Activated naive CD4-positive, alpha-beta T cell (primary cell): Measurements from ENCODE around the gene NTNG1.

ENCODE experiments used
- DNase-seq, 4 experiments: peaks; one replicate each; lab custom pipeline; 2025; lab: John Stamatoyannopoulos, UW

Gene NTNG1

DNA sequence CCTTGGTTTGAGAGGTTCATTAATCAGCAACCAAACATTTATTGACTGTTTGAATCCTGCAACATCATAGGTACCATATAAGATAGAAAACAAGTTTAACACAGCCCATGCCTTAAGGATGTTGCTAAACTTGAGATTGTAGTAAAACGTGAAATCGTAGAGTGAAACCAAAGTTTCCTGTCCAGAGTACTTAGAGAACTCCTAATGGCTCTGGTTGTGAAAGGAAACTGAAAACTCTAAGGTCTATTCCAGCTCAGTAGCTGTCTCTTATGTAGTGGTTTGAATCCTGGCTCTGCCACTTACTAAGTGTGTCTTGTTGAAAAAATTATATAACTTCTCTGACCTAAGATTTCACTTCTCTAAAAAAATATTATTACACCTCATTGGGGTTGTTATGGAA is 310.9 kb downstream of the NTNG1 start:
- no peak for DNase-seq

DNA sequence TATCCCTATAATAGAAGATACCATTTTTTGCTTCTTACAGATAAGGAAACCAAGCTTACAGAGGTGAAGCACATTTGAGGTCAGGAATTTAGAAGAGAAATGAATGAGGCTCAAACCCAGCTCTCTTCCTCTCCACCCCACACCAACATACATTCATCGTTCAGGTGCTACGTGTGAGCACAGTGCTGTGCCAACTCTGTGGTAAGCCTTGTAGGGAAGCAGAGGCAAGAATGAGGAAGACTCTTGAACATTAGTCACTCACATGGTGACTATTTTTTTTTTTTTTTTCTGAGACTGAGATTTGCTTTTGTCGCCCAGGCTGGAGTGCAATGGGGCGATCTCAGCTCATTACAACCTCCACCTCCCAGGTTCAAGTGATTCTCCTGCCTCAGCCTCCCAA is 314.0 kb downstream of the NTNG1 start:
- DNase-seq: no peak

DNA sequence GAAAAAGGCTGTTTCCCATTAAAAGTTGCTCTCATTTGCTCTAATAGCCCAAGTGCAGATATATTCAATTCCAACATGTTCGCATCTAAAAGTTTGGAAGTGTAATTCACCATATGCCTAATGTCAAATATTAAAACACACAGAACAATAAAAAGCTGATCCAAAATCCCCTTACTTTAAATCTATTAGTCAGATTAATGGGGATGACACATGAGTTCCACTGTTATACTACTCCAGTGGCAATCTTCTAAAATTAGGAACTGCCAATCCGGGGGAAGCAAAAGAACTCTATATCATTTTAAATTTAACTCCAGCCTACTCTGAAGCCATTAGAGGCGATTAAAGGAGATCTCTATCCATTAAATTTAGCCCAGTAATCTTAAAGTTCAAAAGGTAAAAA is 317.1 kb downstream of the NTNG1 start:
- DNase-seq: no peak

DNA sequence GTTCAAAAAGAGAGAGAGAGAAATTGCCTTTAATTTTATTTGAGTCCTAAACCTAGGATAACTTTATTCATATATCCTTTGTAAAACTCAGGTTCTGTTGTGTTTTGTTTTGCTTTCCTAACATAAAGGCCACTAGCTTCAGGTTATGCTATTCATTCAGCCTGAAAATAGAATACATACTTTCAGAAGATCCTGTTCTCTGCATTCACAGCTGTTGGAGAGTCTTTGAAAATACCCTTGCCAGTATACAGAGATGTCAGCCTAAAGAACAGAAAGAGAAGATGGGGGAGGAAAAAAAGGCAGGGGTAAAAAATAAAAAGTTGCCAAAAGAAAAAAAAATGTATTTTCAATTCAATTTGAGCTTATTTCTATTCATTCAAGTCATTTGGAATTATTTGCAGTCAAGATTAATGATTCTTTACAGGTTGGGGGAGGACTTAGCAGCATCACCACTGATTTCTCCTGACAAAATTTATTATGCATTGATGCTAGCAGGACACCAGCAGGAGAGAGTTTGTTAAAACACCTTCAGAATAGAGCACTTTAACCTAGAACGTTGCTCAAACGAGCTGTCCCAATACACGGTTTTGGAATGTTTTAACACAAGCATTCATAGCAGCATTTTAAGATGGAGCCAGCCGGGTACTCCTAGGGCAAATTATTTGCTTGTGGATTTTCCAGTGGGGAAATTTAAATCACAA is 318.5 kb downstream of the NTNG1 start:
- DNase-seq: no peak

DNA sequence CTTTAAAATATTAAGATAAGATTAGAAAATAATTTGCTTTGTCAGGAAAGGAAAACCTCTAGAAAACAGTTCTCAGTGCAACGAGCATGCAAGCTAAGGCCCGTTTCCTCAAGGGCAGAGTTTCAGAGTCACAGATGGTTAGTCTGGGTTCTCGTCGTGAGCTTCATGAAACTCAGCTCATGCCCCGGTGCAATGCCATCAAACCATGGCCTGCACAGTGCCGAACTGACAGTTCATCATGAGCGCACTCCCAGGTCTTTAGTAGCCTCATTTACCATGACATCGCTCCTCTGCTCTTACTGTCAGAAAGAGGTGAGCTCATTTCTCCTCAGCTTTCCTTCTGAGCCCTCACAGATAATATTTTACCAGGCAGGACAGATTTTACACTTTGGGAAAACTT is 319.2 kb downstream of the NTNG1 start:
- DNase-seq: no peak

DNA sequence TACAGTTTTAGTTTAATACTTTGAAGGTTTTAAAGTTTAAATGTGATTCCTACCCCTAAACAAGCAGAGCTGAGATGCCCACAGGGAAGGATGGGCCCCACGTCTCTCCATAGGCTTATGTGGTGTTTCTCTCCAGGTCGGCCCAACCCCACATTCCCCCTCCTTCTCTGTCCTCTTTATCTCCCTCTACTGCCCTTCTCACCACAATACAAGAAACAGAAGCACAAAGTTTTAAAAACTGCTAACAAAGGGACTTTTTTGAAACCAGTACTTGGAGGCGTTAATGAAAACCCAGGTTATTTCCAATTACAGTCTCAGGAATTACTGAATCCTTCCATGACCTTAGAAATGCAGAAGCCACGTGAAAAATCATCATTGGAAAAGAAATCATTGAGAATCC is 324.0 kb downstream of the NTNG1 start:
- DNase-seq: no peak

DNA sequence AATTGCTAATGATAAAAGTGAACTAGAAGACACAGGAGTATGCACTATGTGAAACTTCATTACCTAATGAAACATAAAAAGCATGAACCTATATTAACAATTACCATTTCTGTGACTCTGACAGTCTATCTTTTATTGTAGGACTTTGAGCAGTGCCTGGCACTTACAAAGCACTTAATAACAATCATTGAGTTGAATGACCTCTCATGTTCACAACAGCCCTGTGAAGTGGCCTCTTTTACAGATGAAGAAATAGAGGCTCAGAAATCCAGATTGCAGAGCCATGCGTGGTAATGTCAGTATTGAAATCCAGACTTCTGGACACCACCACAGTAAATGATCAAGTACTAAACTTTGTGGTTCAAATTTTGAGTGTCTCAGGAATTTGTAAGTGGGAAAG is 326.4 kb downstream of the NTNG1 start:
- no peak for DNase-seq

DNA sequence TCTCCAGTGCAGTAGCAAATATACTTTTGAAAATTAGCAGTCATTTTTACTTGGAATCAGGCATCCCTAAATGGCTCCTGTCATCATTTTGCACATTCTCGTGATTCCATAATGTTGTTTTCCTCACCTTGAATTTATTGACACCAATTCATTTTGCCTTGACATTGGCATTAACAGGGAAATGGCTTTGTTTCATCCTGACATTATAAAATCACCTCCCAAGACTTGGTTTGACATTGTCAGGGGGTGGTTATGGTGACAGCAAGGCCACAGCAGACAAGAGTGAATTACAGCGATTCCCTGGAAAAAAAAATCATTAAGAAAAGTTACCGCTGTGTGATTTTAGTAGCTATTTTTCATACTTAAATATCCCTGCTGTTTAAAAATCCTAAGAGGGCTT is 327.0 kb downstream of the NTNG1 start:
- DNase-seq: no peak

DNA sequence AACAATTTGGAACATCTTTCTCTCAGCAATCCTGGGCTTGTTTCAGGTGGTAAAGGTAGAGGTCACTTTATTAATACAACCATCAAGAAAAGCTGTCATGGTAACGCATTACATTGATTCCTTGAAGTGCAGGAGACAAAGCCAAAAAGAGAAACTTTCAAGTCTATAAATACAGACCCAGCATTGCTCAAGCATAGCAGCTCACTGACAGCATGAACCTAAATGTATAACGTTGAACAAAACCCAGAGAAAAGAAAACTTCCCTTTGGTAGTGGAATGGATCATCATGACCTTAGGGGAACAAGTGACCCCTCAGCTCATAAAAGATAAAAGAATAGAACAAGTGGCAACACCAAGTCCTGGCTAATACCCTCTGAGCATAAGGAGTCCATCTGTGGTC is 332.2 kb downstream of the NTNG1 start:
- no peak for DNase-seq

DNA sequence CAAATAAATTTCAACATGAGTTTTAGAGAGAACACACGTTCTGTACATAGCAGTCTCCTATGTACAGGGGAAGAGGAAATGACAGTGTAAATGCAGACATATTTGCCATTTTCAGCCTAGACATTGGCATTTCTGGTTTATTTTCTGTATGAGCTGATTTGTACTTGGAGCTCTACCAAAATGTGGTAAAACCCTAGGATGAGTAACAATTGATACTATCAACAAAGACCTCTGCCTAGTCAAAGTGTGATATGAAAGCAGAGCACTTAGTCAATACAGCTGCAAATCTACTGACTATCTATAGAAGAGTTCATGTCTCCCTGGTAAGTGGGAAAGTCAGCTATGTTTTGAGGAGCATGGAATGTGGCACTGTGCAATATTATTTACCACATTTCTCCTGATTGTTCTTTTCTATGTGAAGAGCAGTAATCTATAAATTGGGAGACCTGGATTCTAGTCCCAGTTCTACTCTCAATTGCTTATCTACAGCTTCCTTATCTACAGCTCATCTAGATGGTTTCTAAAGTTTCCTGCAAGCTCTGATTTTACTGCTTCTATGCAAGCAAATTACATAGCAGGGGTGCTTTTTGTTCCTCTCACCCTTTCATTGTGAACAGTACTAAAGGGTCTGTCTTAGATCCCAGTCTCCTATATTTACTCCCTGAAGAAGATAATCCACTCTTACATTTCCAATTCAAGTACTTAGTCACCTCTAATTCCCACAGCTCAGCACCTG is 334.2 kb downstream of the NTNG1 start:
- DNase-seq: no peak

DNA sequence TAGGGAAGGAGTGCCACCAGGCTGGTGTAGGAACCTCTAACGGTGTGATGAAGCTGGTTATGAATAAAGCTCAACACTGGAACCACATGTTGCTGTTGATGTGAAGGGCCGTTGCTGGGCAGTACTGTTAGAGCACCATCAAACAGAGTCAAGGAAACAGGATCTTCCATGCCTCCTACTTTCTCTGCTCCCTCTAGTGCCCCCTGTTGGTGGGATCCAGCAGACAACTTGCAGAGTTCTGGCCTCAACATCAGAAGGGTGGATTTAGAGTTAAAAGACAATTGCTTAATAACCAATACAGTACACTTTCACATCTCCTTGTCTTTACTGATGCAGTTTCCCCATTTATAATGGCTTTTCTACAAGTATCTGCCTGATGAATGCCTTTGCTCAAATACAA is 336.4 kb downstream of the NTNG1 start:
- DNase-seq: no peak

DNA sequence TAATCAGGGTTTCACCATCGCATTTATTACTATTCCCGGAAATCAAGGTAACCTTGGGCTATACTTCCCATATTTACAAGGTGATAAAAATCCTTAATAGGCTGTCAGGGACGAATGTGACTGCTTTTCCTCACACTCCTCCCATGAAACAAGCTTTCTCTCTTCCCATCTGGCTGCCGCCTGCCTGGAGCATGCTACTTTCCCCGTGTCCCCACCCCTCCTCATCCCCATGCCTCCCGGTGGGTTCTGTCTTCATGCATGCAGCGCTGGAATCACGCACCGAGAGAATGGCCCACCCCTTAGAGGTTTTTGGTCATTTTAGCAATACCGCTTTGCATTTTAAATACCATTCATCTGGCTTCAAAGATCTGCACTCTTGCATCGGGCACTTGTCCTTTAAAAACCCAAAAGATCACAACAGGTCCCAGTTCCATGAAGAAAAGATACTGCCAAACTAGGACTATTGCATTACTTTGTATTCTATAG is 339.1 kb downstream of the NTNG1 start:
- no peak for DNase-seq

DNA sequence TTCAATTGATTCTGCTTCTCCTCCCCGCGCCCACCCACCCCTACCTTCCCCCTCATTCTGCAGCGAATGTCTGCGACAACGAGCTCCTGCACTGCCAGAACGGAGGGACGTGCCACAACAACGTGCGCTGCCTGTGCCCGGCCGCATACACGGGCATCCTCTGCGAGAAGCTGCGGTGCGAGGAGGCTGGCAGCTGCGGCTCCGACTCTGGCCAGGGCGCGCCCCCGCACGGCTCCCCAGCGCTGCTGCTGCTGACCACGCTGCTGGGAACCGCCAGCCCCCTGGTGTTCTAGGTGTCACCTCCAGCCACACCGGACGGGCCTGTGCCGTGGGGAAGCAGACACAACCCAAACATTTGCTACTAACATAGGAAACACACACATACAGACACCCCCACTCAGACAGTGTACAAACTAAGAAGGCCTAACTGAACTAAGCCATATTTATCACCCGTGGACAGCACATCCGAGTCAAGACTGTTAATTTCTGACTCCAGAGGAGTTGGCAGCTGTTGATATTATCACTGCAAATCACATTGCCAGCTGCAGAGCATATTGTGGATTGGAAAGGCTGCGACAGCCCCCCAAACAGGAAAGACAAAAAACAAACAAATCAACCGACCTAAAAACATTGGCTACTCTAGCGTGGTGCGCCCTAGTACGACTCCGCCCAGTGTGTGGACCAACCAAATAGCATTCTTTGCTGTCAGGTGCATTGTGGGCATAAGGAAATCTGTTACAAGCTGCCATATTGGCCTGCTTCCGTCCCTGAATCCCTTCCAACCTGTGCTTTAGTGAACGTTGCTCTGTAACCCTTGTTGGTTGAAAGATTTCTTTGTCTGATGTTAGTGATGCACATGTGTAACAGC is 339.9 kb downstream of the NTNG1 start:
- DNase-seq: no peak

DNA sequence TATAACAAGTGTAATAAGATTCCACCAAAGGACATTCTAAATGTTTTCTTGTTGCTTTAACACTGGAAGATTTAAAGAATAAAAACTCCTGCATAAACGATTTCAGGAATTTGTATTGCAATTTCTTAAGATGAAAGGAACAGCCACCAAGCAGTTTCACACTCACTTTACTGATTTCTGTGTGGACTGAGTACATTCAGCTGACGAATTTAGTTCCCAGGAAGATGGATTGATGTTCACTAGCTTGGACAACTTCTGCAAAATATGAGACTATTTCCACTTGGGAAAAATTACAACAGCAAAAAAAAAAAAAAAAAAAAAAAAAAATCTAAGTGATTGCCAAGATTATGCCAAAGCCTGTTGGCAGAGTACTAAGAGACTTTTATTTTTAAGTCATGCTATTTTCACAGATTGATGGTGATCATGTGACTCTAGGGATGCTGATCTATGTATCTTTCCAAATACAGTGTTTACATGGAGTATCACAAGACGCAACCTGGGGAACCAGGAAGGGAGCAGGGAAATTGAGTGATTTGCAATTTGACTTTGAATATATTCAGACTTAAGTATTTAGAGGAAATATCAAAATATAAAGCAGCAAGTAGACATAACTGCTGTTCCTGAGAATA is 341.0 kb downstream of the NTNG1 start:
- DNase-seq: no peak

DNA sequence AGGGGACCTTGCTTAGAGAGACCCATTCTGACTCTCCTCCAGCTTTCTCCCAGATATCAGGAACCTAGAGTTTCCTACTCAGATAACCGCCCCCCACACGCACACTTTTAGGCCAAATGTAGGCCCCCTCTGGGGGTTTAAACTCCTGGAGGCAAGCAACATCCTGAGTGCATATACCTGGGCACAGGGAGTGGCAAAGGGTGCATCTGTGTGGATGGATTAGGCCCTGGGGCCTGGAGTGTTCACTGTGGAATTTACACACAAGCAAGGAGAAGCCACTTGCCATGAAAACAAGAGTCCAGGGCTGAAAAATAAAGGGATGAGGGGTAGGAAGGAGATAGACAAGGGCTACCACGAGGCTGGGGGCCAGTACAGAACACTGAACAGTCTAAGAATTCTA is 343.1 kb downstream of the NTNG1 start:
- DNase-seq: no peak

DNA sequence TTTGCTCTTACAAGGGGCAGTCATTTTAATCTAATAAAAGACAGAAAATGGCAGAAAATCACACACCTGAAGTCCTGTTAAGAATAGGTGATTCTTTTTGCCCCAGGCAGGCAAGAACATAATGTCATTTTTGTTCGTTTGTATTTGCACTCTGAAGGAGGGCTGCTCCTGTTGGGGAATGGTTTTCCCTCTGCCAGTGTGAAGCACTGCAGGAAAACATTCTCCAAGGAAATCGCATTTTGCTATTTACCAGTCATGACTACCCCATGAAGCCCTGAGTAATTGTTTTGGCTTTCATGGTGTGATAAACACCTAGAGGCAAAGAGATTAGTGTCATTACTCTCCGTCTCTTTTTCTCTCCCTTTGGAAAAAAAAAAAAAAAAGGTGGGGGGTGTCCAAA is 345.5 kb downstream of the NTNG1 start:
- DNase-seq: no peak

DNA sequence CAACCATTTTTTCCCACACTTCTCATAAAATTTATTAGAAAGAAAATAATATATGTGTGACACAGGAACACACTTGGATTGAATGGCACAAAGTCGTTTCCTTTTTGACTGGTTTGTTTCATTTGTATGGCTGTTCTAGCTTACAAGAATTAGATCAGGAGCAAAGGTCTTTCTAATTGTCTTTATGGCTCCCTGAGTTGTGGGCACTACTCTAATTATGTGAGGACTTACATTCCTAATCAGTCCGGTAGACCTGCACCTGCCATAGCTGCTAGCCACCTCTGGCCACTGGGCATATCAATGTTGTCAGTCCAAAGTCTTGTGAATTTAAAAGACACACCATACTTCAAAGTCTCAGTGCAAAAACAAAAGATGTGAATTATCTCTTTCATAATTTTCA is 346.7 kb downstream of the NTNG1 start:
- DNase-seq: no peak

DNA sequence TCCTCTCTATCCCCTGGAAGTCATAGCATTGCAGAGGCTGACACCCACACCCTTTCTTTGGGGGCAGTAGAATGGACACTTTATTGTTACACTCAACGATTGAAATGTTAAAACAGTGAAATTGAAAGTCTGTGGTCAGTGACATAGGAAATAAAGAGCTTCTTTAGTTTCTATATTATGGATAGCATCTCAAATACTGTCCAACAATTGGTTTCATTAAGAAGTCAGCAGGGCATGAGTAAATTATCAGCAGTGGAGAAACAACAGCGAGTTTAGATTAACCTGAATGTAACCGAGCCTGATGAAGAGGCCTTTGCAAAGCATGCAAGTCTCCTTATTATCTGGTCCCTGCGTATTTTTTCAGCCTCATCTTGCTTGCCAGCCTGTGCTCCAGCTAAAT is 350.7 kb downstream of the NTNG1 start:
- no peak for DNase-seq

DNA sequence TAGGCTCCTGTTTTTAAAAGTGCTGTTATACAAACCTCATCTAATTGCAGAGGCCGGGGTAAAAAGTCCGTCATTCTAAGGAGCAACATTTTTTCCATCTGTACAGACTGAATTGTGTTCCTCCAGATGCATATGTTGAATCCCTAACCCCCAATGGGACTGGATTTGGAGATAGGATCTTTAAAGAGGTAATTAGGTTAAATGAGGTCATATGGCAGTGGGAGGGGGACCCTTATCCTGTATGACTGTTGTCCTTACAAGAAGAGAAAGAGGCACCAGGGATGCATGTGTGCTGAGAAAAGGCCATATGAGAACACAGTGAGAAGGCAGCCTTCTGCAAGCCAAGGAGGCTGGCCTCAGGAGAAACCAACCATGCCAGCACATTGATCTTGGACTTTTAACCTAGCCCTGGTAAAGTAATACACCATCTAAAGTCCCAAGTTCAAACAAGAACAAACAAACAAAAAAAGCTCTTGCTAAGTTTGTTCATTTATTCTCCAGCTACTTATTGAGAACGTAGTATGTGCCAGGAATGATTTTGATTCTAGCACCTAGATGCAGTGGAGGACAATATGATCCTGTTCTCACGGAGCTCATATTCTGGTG is 352.4 kb downstream of the NTNG1 start:
- no peak for DNase-seq

DNA sequence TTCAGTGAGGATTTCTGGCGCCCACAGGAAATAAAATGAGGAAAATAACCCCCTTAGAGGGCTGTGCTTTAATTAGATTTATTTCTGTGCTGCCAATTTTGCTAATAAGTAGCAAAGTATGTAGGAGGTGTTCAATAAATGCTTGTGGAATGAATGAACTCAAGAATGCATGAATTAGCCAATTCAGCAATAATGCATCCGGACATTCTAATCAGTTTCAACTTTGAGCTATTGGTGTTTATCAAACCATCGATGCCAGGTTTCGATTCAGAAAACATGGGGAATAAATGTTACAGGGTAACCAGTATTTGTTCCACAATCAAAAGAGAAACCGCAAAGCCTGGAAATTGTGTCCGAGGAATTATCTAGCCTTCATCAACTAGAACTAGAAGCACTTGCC is 353.2 kb downstream of the NTNG1 start:
- DNase-seq: no peak

DNA sequence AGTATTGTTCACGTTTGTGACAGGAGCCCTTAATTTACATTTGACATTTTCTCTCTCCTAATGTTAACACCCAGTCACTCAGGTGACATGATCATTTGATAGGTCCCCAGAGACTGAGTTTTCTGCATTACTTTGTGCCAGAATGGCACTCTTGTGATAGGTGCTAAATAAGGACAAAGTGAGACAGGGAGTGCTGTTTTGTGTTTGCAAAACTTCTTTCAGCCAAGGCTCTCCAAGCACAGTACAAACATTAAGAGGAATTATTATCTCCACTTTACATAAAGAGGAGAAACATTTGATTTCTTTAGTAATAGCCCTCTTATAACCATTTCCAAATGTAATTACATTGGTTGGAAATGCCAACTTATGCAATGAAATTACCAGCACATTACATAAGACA is 355.2 kb downstream of the NTNG1 start:
- DNase-seq: no peak
